NCI-H1694 (cell line): ENCODE results near the gene PTPRU.
A peak's percentile ranks its signal among the peaks of the same experiment; 100 is the strongest.

Experiments used
- DNase-seq: peaks from one replicate; lab custom pipeline; 2025; lab: John Stamatoyannopoulos, UW

PTPRU gene

GRCh38 chr1:29235955-29236711, at the start of gene PTPRU:
PTPRU (plus strand) TSS chr1:29236522; CDS start chr1:29236645, 123 bp downstream.
- peak; percentile 13 for DNase-seq

- no peak for DNase-seq
Measured at GRCh38 chr1:29186707-29187106, 49.6 kb upstream of the PTPRU start.

GRCh38 chr1:29190718-29191117, 45.6 kb upstream of the PTPRU start:
- no peak for DNase-seq

- no peak for DNase-seq
Measured at GRCh38 chr1:29193879-29194455, 42.4 kb upstream of the PTPRU start.

DNA sequence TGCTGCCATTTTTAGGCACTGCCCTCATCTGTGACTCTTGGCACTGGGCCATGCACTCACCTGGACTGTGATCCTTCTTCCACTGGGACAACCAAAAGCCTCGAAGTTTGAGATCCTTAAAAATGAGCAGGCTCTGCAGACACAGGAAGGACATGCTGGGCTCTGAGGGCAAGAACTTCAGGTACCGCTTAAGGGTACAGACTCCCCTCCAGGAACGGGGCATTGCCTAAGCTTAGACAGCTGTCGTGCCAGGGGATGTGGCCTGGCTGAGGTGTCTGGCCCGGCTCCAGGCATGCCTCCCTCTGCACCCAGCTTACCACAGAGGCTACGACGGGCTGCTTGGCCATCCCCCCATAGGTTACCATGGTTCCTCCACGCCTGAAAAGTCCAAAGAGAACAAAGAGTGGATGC, 40.4 kb upstream of the PTPRU start:
- no peak for DNase-seq

DNA sequence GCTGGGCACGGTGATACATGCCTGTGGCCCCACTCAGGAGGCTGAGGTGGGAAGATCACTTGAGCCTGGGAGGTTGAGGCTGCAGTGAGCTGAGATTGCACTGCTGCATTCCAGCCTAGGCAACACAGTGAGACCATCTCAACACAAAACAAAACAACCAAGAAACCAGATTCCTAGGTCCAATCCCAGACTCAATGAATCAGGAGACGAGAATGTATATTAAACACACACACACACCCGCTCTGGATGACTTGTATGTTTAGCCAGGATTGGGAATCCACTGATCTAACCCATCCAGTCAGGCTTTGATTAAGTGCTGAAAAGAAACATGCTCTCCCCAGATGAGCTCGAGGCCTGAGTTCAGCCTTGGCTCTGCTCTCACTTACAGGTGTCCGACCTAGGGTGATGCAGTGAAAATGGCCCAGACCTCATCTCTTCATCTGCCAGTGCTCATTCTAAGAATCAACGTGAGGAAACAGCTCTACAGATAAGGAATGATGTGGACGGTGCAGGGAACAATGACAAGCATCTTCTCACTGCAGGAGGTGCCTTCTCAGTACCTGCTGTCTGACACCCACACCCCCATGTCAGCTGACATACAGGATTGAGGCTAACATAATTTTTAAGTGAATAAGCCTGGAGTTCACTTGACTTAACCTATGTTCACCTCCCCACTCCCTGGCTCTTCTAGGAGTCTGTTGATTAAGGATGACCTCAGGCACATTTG, 39.3 kb upstream of the PTPRU start:
- DNase-seq = no peak

DNA sequence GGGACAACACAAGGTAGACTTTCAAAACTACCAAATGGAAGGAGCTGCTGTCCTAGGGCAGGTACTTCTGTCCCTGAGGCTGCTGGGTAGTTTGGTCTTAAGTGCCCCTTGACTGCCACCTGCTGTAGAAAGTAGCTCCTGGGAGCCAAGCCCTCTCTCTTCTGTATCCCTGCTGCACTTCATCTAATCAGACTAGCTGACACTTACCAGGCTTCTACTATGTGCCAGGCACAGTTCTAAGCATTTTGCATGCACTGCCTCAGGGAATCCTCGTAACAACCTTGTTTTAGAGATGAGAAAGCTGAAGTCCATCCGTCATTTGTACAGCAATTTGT, 38.8 kb upstream of the PTPRU start:
- peak; percentile 1 for DNase-seq

DNA sequence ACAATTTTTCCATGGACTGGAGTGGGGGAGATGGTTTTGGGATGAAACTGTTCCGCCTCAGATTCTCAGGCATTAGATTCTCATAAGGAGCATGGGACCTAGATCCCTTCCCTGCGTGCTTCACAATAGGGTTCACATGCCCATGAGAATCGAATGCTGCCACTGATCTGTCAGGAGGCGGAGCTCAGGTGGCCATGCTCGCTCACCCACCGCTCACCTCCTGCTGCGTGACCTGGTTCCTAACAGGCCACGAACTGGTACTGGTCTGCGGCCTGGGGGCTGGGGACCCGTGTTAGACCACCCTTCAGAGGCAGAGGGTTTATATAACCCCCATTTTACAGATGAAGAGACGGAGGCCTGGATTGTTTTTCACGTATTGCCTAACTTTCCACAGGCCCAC, 38.3 kb upstream of the PTPRU start:
- no peak for DNase-seq

- DNase-seq = no peak
Measured at GRCh38 chr1:29200906-29201594, 35.3 kb upstream of the PTPRU start.

GRCh38 chr1:29201595-29202051, 34.7 kb upstream of the PTPRU start:
- no peak for DNase-seq

DNA sequence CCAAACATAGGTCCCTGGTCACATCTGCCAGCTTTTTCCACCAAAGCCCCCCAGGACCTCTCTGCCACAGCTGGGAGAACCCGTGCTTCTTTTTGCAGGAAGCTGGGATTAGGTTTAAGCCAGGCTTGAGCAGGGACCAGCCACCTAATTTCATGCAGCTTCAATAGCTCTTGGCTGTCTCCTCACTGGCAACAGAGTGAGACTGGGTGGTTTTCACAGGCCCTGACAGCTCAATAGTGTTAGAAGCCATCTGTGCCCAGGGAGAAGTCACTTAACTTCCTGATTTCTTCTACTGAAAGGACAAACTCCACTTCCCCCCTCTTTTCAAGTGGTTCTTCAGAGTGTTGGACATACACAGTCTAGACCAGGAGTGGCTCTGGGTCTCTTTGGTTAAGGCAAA, 34.3 kb upstream of the PTPRU start:
- DNase-seq = no peak

- peak; percentile 86 for DNase-seq
Measured at GRCh38 chr1:29202584-29203340, 33.6 kb upstream of the PTPRU start.

DNA sequence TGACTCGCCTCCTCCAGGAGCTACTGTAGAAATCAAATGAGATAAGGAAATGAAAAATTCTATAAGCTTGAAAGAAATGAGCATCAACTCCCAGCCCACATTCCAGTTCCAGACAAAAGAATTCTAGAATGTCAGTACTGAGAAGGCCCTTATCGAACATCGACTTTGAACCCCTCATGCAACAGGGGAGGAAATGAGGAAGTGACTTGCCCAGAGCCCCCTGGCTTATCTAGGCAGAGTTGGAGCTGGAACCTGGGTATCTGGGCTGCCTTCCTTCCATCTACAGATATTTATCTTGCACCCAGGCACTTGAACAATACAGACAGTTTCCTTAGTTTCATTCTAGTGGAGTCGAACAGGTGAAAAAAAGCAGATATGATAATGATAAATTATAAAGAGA, 27.9 kb upstream of the PTPRU start:
- no peak for DNase-seq

GRCh38 chr1:29209173-29209572, 27.1 kb upstream of the PTPRU start:
- DNase-seq = no peak

GRCh38 chr1:29210278-29211085, 25.8 kb upstream of the PTPRU start:
- no peak for DNase-seq

- DNase-seq = peak; percentile 9
Measured at GRCh38 chr1:29211086-29212030, 25.0 kb upstream of the PTPRU start.

DNA sequence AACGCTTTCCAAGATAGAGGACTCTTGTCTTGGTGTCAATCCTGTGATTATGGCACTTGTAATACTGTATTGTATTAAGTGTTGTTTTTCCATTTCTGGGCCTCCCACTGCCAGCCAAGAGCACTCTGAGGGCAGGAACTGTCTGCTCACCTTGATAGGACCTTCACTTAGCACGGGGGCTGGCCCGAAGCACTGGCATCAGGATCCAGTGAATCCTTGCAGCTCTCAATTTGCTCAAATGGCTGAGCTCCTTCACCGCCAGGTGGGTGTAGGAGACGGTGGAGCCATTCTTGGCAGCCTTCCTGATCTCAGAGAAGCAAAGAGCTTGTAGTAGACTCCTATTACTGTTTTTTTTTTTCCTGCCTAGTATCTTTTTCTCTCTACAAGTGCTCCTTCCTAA, 23.3 kb upstream of the PTPRU start:
- DNase-seq = no peak

- no peak for DNase-seq
Measured at GRCh38 chr1:29217633-29218032, 18.7 kb upstream of the PTPRU start.

GRCh38 chr1:29218223-29218622, 18.1 kb upstream of the PTPRU start:
- no peak for DNase-seq

- DNase-seq = no peak
Measured at GRCh38 chr1:29221296-29221695, 15.0 kb upstream of the PTPRU start.
